ENCODE results near the gene FBXO8. TPM values are rescaled to one million over a fixed set of nuclear protein-coding genes. Genes with fewer than 3 reads are reported as not detected.

Gene FBXO8
- total RNA-seq, 1 experiment from 2014 or later: 22.1 TPM

GRCh38 chr4:174210354-174210753, 73.1 kb downstream of the FBXO8 start:
- no TSS peak for BruUV-seq (replicated peaks)
- Mint-ChIP-seq H3K4me1 (ENCODE audit: insufficient read depth, unreplicated experiment) (no peaks in the 10 kb centered on the region), H3K9me3 (ENCODE audit: unreplicated experiment) (no peaks in the 10 kb centered on the region), H3K4me3 (ENCODE audit: unreplicated experiment) (no peak overlapping the region), H3K27me3 (ENCODE audit: insufficient read depth, unreplicated experiment) (peaks cover 23% of the 10 kb centered on the region), H3K27ac (ENCODE audit: low read depth, unreplicated experiment) (no peak overlapping the region), H3K36me3 (ENCODE audit: insufficient read depth, unreplicated experiment) (no peaks in the 10 kb centered on the region)
- intact Hi-C loops (cut with micrococcal nuclease): no loop called here
- DNase-seq (ENCODE audit: unreplicated experiment): no peak
- POLR2A ChIA-PET: no interaction called here
- CTCF ChIA-PET: interaction anchor here (0.6 to 2.6 kb wide), 2 partner anchors 12 to 109 kb away, joined by 3 to 17 read pairs; no protein-coding TSS in a partner anchor
- TF ChIP-seq CTCF (IDR thresholded peaks at IDR 0.05; ENCODE audit: unreplicated experiment): no peak

GRCh38 chr4:174209341-174209740, 74.1 kb downstream of the FBXO8 start:
- Mint-ChIP-seq H3K9me3 (ENCODE audit: unreplicated experiment) (no peaks in the 10 kb centered on the region), H3K36me3 (ENCODE audit: insufficient read depth, unreplicated experiment) (no peaks in the 10 kb centered on the region), H3K4me3 (ENCODE audit: unreplicated experiment) (no peak overlapping the region), H3K27me3 (ENCODE audit: insufficient read depth, unreplicated experiment) (peaks cover 33% of the 10 kb centered on the region), H3K4me1 (ENCODE audit: insufficient read depth, unreplicated experiment) (no peaks in the 10 kb centered on the region), H3K27ac (ENCODE audit: low read depth, unreplicated experiment) (no peak overlapping the region)
- POLR2A ChIA-PET: no interaction called here
- CTCF ChIA-PET: no interaction called here
- DNase-seq (ENCODE audit: unreplicated experiment): no peak
- no peak for TF ChIP-seq CTCF (IDR thresholded peaks at IDR 0.05; ENCODE audit: unreplicated experiment)
- intact Hi-C loops (cut with micrococcal nuclease): no loop called here
- BruUV-seq (replicated peaks): no TSS peak

GRCh38 chr4:174207367-174207766, 76.1 kb downstream of the FBXO8 start:
- DNase-seq (ENCODE audit: unreplicated experiment): no peak
- TF ChIP-seq CTCF (IDR thresholded peaks at IDR 0.05; ENCODE audit: unreplicated experiment): no peak
- Mint-ChIP-seq H3K36me3 (ENCODE audit: insufficient read depth, unreplicated experiment) (no peaks in the 10 kb centered on the region), H3K9me3 (ENCODE audit: unreplicated experiment) (no peaks in the 10 kb centered on the region), H3K27ac (ENCODE audit: low read depth, unreplicated experiment) (no peak overlapping the region), H3K27me3 (ENCODE audit: insufficient read depth, unreplicated experiment) (peaks cover 47% of the 10 kb centered on the region), H3K4me1 (ENCODE audit: insufficient read depth, unreplicated experiment) (no peaks in the 10 kb centered on the region), H3K4me3 (ENCODE audit: unreplicated experiment) (no peak overlapping the region)
- CTCF ChIA-PET: no interaction called here
- POLR2A ChIA-PET: no interaction called here
- BruUV-seq (replicated peaks): no TSS peak
- intact Hi-C loops (cut with micrococcal nuclease): no loop called here

GRCh38 chr4:174204164-174204831, 79.2 kb downstream of the FBXO8 start:
- ChIA-PET CTCF (interaction anchor here (0.9 kb wide), 1 partner anchor 18 kb away, joined by 3 read pairs; no protein-coding TSS in a partner anchor), POLR2A (interaction anchor here (0.7 kb wide), 1 partner anchor 52 kb away, joined by 3 read pairs; no protein-coding TSS in a partner anchor)
- TF ChIP-seq CTCF (IDR thresholded peaks at IDR 0.05; ENCODE audit: unreplicated experiment): no peak
- Mint-ChIP-seq H3K9me3 (ENCODE audit: unreplicated experiment) (no peaks in the 10 kb centered on the region), H3K27me3 (ENCODE audit: insufficient read depth, unreplicated experiment) (peaks cover 64% of the 10 kb centered on the region), H3K4me1 (ENCODE audit: insufficient read depth, unreplicated experiment) (no peaks in the 10 kb centered on the region), H3K36me3 (ENCODE audit: insufficient read depth, unreplicated experiment) (no peaks in the 10 kb centered on the region), H3K27ac (ENCODE audit: low read depth, unreplicated experiment) (no peak overlapping the region), H3K4me3 (ENCODE audit: unreplicated experiment) (no peak overlapping the region)
- DNase-seq (ENCODE audit: unreplicated experiment): no peak
- intact Hi-C loops (cut with micrococcal nuclease): no loop called here
- BruUV-seq (replicated peaks): no TSS peak

Measured in MCF 10A (cell line).